ENCODE data around the gene CEP112. TPM values are rescaled to one million over a fixed set of nuclear protein-coding genes. Genes with fewer than 3 reads are reported as not detected.

CEP112 gene
- total and polyA plus RNA-seq, 2 of the 8 experiments (the other 6 are each of a cell fraction or from before 2014, with no cell fraction given): 0.62 to 3.1 TPM

- H2BK5ac ChIP-seq (ENCODE audit: low read depth, low read length): no peak overlapping the region
- FAIRE-seq (no peak), DNase-seq (ENCODE audit: low read depth in 1 of 2, low spot score in 2 of 2) (no peak)
- no peak overlapping the region for H4K8ac ChIP-seq (ENCODE audit: extremely low read depth, insufficient read depth, low read length)
- POLR2A ChIA-PET (ENCODE audit: partially characterized antibody): no interaction called here
- no peak overlapping the region for H2AK5ac ChIP-seq (ENCODE audit: low read depth, low read length)
- H2BK12ac ChIP-seq (ENCODE audit: low read depth, low read length): no peak overlapping the region
- H3K79me1 ChIP-seq (ENCODE audit: low read depth, low read length): no peaks in the 10 kb centered on the region
- H2BK20ac ChIP-seq (ENCODE audit: low read length): no peak overlapping the region
- H3K36me3 ChIP-seq (ENCODE audit: control insufficient read depth in 2 of 4, insufficient read depth in 4 of 4, low read length in 3 of 4): no peaks in the 10 kb centered on the region
- H3K4me3 ChIP-seq (ENCODE audit: extremely low read depth in 1 of 4, insufficient read depth in 2 of 4, low read depth in 3 of 4, low read length in 4 of 4): no peak overlapping the region
- no peaks in the 10 kb centered on the region for H4K20me1 ChIP-seq (replicated peaks in 1 of 2; ENCODE audit: control insufficient read depth in 1 of 2, insufficient read depth in 2 of 2, low read length in 2 of 2)
- H2BK120ac ChIP-seq (replicated peaks; ENCODE audit: low read depth, low read length): no peak overlapping the region
- CTCF ChIA-PET (ENCODE audit: partially characterized antibody): interaction anchor here (1.1 to 1.2 kb wide), 4 partner anchors 30 to 476 kb away, joined by 3 read pairs; no protein-coding TSS in a partner anchor
- no peak overlapping the region for H2BK15ac ChIP-seq (ENCODE audit: low read length)
- WGBS, 2 experiments (ENCODE audit: extremely low coverage in 1 of 2, insufficient coverage in 1 of 2, insufficient read length in 1 of 2, insufficient replicate concordance in 2 of 2, low coverage in 1 of 2, low lambda C conversion rate in 2 of 2, missing lambda C conversion rate in 1 of 2): 93% methylated on average over 8 of the region's 8 CpGs; no CpG with 5 or more reads in 1 of the 2 experiments
- no peaks in the 10 kb centered on the region for H3K4me1 ChIP-seq (replicated peaks in 1 of 4; ENCODE audit: control insufficient read depth in 3 of 4, insufficient read depth in 4 of 4, low read length in 3 of 4)
- H4K91ac ChIP-seq (replicated peaks; ENCODE audit: insufficient read length, low read length): no peak overlapping the region
- H3K9ac ChIP-seq (replicated peaks in 1 of 4; ENCODE audit: extremely low read depth in 1 of 4, low read depth in 3 of 4, low read length in 3 of 4): no peak overlapping the region
- no peaks in the 10 kb centered on the region; a peak in 1 of 7 replicates for H3K27me3 ChIP-seq (replicated peaks in 1 of 4; ENCODE audit: control insufficient read depth in 3 of 4, extremely low read depth in 1 of 4, insufficient read depth in 3 of 4, low read length in 3 of 4)
- H3K4ac ChIP-seq (replicated peaks; ENCODE audit: insufficient read length, low read depth, low read length): no peak overlapping the region
- no peak overlapping the region for H4K5ac ChIP-seq (ENCODE audit: insufficient read length, low read depth, low read length)
- no peaks in the 10 kb centered on the region for H3K9me3 ChIP-seq (ENCODE audit: insufficient read depth in 2 of 2, low read depth in 1 of 2, low read length in 1 of 2)
- H3K27ac ChIP-seq (ENCODE audit: low read depth, low read length): no peak overlapping the region
- no peaks in the 10 kb centered on the region; the same call in 1 of the 2 replicates for H3K23me2 ChIP-seq (ENCODE audit: low read depth, low read length)
- H2AFZ ChIP-seq (ENCODE audit: low read length): no peak overlapping the region
- no peak overlapping the region for H3K4me2 ChIP-seq (ENCODE audit: insufficient read depth in 1 of 2, low read depth in 2 of 2, low read length in 2 of 2)
- no peak overlapping the region for H3K14ac ChIP-seq (ENCODE audit: insufficient read length)
- H3K79me2 ChIP-seq (ENCODE audit: control insufficient read depth in 1 of 2, insufficient read depth in 2 of 2, low read length in 2 of 2): no peaks in the 10 kb centered on the region
- H3K56ac ChIP-seq (replicated peaks; ENCODE audit: insufficient read length, low read depth, low read length): no peak overlapping the region
- H3K23ac ChIP-seq (ENCODE audit: insufficient read length): no peak overlapping the region
- H3K18ac ChIP-seq (ENCODE audit: extremely low read depth, low read length): no peak overlapping the region
- TF ChIP-seq CHD2 (IDR thresholded peaks at IDR 0.05; ENCODE audit: low read length) (no peak), MAX (IDR thresholded peaks at IDR 0.05) (no peak), BCL11A (IDR thresholded peaks at IDR 0.05; ENCODE audit: low read depth in 2 of 2, low read length in 2 of 2) (no peak), RNF2 (IDR thresholded peaks at IDR 0.05; ENCODE audit: borderline replicate concordance, low read depth, low read length, missing control alignments, poor library complexity, severe bottlenecking) (no peak), TAF7 (optimal IDR thresholded peaks at IDR 0.05; ENCODE audit: borderline replicate concordance, low read depth, low read length) (no peak), SRF (IDR thresholded peaks at IDR 0.05; ENCODE audit: low read depth, low read length) (no peak), GTF2F1 (IDR thresholded peaks at IDR 0.05; ENCODE audit: borderline replicate concordance, low read depth, low read length) (no peak), JUND (IDR thresholded peaks at IDR 0.05; ENCODE audit: low read length) (no peak), JUN (IDR thresholded peaks at IDR 0.05; ENCODE audit: low read depth, low read length) (no peak), TCF12 (IDR thresholded peaks at IDR 0.05; ENCODE audit: low read depth, low read length) (no peak), RFX5 (IDR thresholded peaks at IDR 0.05; ENCODE audit: borderline replicate concordance, low read depth, low read length) (no peak), POLR2AphosphoS5 (IDR thresholded peaks at IDR 0.05; ENCODE audit: low read depth, low read length) (no peak), ATF3 (IDR thresholded peaks at IDR 0.05; ENCODE audit: insufficient read depth, low read depth, low read length) (no peak), ASH2L (IDR thresholded peaks at IDR 0.05; ENCODE audit: low read length) (no peak), CREB1 (IDR thresholded peaks at IDR 0.05) (no peak)
Measured at GRCh38 chr17:66198242-66198641, 6.3 kb upstream of the CEP112 start.

Data from H1 (cell line).